Fibroblast of skin of back (primary cell): Measurements from ENCODE around the gene RPL6. TPM values are rescaled to one million over a fixed set of nuclear protein-coding genes. Genes with fewer than 3 reads are reported as not detected.
"Not testable (repeated sequence)": the region's sequence is repeated elsewhere in the genome, so short reads cannot be mapped to it uniquely, and the experiment has no call there.

Experiments
- DNase-seq: peaks from one replicate; pipeline ENCODE4 v3.0.0-alpha.2; 2013
- polyA plus RNA-seq, 2 experiments: library from polyadenylated mRNA; unstranded; fragments of 120-200 nt; gene quantifications; one replicate each; pipeline ENCODE4 v1.2.1, GENCODE V29; 2013; ENCODE audit not compliant: insufficient read length in 2 of 2

RPL6 gene
- 1,327 TPM for polyA plus RNA-seq (2013, experiment 1 of 2; ENCODE audit: insufficient read length)
- polyA plus RNA-seq (2013, experiment 2 of 2; ENCODE audit: insufficient read length): 1,603 TPM

DNA sequence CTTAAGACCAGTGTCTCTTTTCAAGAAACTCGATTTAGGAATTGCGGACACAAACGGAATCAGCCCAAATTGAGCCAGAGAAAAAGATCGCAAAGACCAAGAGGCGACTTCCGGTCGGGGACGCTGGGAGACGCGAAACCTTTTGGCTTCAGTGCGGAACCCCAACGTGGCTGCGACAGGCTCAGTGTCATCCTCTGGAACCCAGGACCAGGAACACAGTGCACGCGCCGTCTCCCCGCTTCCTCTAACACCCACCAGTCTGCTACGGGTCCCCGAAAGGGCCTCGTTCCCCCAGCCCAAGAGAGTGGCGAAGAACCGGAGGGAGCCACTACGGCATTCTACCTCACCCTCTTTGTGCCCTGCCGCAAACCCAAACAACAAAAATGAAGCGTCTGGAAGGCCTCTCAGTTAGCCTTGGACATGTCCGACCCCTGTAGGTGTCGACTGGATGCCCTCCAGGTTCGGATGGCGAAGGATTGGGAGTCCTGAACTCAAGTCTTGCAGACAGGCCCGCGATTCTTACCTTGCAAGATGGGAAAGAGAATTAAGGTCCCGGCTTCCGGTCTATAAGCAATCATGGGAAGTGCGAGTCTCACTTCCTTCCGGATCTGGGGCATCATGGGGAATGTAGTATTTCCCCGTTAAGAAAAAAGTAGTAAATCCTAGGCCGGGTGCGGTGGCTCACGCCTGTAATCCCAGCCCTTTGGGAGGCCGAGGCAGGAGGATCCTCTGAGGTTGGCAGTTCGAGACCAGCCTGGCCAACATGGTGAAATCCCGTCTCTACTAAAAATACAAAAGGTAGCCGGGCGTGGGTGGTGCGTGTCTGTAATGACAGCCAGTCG, at the start of gene RPL6:
Gene RPL6, minus strand, starts transcription at position 542 of the 842 bp plus-strand sequence. CDS start 949 bp downstream, outside the sequence.
- peak; percentile 96 for DNase-seq

DNA sequence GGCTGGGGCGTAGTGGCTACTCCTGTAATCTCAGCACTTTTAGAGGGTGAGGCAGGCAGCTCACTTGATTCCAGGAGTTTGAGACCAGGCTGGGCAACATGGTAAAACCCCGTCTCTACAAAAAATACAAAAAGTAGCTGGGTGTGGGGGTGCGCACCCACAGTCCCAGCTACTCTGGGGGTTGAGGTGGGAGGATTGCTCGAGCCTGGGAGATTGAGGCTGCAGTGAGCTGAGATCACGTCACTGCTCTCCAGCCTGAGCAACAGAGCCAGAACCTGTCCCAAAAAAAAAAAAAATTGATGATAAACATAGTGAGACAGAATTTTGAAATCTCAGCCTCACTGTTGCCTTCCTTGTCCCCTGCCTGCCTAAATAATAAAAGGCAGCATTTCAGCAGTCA, 49.3 kb upstream of the RPL6 start:
- no peak for DNase-seq

DNA sequence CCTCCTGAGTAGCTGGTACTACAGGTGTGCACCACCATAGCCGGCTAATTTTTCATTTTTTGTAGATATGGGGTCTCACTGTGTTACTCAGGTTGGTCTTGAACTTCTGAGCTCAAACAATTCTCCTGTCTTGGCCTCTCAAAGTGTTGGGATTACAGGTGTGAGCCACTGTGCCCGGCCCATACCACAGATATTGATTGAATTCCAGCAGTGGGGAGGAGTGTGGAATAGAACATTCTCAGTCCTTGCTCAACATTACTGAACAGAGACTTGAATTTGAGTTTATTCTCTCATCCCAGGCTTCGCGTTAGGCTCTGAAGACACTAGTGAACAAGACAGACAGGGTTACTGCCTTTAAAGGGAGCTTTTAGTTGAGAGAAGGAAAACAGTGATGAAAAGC, 48.9 kb upstream of the RPL6 start:
- no peak for DNase-seq

DNA sequence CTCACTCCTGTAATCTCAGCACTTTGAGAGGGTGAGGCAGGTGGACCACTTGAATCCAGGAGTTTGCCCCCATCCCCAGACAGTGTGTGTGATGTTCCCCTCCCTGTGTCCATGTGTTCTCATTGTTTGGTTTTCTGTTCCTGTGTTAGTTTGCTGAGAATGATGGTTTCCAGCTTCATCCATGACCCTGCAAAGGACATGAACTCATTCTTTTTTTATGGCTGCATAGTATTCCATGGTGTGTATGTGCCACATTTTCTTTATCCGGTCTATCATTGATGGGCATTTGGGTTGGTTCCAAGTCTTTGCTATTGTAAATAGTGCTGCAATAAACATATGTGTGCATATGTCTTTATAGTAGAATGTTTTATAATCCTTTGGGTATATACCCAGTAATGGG, 47.7 kb upstream of the RPL6 start:
- not testable (repeated sequence) for DNase-seq

DNA sequence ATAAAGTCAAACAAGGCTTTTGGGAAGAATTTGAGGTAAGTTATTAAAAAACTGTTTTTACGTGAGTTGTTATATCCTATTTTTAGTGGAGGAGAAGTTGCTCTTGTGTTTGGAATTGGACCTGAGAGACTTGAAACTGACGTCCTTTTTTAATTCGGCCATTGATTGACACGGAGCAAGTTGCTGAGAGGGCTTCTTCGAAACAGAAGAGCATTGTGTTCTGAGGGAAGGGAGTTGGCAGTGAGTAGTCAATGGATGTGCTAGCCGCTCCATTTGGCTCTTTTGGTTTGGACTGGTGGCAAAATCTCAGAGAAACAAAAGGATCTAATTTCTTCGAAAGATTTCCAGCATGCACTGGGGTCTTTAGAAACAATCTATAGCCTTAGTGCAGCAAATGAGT, 46.6 kb upstream of the RPL6 start:
- DNase-seq: no peak

DNA sequence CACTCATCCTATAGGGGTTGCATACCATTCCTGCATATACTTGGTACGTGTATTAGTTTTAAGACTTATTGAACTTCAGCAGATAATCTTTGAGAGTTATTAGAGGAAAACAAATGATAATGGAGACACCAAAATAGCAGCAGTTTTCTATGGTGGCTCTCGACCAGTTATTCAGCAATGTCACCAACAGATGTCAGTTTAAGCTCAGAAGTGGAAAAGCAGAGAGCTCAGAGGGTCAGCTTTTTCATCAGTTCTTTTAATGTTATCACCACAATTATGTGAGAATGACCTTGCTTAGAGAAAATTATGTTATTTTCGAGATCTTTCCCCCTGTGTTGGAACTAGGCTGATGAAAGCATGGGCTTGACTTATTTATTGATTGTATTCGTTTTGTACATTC, 41.3 kb upstream of the RPL6 start:
- DNase-seq: no peak

DNA sequence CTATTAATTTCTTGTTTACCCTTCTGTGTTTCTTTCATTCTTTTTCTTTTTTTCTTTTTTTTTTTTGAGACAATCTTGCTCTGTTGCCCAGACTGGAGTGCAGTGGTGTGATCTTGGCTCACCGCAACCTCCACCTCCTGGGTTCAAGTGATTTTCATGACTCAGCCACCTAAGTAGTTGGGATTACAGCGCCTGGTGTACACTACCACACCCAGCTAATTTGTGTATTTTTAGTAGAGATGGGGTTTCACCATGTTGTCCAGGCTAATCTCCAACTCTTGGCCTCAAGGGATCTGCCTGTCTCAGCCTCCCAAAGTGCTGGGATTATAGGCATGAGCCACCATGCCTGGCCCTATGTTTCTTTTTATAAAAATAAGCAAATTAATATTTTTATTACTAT, 38.8 kb upstream of the RPL6 start:
- DNase-seq: not testable (repeated sequence)

DNA sequence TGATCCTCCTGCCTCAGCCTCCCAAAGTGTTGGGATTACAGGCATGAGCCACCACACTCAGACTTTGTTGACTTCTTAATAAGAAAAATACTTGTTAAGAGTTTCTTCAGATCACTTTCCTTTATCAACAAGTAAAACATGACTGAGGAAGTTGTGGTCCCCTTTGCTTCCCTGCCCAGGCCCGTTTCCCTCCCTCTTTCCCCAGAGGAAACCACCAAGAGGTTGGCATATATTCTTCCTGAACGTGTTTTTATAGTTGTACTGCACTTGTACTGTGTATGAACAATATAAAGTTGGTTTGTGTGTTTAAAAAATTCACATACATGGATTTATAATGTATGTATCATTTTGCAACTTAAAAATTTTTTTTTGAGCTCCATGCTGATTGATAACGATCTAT, 37.7 kb upstream of the RPL6 start:
- DNase-seq: no peak

DNA sequence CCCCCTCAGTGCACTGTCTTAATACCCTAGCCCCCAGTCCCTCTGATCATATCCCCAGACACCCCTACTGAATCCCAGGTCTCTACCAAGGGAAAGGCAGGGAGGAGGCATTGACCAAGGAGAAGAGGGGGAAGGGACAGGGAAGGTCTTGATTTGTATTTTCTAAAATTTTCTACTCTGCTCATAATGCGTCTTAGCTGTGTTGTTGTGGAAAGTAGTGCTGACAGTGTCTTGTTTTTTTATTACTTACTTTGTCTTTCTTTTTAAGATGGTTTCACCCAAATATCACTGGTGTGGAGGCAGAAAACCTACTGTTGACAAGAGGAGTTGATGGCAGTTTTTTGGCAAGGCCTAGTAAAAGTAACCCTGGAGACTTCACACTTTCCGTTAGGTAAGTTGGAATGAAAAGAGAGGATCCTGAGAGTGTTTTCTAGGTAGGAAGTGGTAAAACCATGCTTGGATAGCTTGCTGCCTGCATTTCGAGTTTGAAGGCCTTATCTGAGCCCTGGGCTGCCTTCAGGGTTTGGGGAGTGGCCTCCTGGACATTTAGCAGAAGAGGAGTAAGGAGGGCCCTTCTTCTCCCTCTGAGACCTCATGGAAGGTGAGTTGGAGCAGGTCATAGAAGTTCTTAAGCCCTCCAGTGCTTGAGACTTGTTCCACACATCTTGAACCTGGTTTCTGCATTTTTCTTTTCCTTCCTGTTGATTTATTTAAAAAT, 36.8 kb upstream of the RPL6 start:
- no peak for DNase-seq

DNA sequence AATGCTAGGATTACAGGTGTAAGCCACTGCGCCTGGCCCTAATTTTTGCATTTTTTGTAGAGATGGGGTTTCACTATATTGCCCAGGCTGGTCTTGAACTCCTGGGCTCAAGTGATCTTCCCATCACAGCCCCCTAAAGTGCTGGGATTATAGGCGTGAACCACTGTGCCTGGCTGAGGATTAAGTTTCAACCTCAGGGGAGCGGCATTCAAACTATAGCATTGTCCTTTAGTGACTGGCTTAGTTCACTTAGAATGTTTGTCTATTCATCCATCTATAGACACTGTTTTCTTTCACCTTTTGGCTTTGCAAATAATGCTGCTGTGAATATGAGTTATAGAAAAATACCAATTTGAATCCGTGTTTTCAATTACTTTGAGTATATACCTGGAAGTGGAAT, 34.5 kb upstream of the RPL6 start:
- DNase-seq: no peak

DNA sequence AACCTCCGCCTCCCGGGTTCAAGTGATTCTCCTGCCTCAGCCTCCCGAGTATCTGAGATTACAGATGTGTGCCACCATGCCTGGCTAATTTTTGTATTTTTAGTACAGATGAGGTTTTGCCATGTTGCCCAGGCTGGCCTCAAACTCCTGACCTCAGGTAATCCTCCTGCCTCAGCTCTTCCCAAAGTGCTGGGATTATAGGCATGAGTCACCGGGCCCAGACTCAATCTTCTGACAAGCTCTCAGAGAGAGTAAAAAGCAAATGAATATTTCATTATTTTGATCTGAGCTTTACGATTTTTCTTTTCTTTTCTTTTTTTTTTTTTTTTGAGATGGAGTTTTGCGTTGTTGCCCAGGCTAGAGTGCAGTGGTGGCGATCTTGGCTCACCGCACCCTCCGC, 31.2 kb upstream of the RPL6 start:
- DNase-seq: not testable (repeated sequence)

DNA sequence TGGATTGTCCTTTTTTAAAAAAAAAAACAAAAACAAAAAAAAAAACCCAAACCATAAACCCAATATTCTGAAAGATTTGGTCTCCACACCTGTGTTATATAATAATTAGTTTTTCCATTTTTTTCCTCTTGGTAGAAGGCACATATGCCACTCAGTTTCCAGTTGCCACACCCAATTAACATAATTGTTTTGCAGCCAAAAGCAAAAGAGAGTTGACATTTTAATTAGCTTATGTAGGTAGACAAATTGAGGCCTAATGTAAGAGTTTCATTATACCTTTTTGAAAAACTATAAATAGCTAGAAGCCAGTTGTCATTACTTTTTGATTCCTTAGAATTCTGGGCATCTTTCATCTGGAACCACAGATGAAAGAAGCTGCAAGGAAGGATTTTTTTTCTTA, 30.4 kb upstream of the RPL6 start:
- DNase-seq: no peak

DNA sequence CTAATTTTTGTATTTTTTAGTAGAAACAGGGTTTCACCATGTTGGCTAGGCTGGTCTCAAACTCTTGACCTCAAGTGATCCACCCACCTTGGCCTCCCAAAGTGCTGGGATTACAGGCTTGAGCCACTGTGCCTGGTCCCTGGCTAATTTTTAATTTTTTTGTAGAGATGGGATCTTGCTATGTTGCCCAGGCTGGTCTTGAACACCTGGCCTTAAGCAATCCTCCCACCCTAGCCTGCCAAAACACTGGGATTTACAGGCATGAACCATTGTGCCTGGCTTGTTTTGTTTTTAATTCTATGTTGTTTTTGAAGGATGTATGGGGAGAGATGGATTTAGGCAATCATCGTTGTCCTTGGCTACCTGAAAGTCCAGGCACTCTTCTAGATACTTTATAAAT, 29.2 kb upstream of the RPL6 start:
- DNase-seq: not testable (repeated sequence)

DNA sequence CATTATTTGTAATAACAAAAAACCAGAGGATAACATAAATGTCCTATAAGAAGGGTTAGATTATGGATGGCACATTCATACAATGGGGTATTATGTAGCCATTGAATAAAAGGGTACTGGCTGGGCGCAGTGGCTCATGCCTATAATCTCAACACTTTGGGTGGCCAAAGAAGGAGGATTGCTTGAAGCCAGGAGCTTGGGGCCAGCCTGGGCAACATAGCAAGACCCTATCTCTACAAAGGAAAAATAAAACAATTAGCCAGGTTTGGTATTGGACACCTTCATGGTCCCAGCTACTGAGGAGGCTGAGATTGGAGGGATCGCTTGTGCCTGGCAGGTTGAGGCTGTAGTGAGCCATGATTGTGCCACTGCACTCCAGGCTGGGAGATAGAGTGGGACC, 24.1 kb upstream of the RPL6 start:
- DNase-seq: no peak

DNA sequence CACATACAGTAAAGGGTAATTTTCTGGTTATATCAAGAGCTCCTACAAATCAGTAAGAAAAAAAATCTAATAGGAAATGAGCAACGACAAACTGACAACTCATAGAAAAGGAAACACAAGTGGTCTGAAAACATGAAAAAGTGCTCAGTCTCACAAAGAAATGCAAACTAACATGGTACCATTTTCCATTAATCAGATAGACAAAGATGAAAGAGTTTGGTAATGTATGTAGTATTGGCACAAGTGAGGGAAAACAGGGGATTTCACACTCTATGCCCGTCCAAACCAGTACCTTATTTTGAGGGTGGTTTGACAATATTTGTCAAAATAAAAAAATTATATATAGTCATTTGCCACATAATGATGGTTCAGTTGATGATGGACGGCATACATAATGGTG, 22.6 kb upstream of the RPL6 start:
- no peak for DNase-seq

DNA sequence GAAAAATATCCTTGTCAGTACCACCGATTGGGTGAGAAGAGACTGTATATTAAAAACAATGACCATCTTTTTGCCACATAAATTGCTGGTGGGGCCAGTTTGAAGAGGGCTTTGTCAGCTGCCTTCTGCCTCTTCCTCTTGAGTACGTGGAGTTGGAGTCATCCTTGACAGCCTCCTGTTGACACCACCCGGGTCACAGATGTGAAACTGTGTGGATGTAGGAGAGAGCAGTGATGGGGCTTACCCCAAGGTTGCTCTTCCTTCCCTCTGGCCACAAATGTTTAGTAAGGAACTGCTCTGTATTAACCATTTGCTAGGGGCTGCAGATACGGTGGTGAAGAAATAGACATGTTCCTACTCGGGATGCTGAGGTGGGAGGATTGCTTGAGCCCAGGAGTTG, 21.5 kb upstream of the RPL6 start:
- DNase-seq: no peak

DNA sequence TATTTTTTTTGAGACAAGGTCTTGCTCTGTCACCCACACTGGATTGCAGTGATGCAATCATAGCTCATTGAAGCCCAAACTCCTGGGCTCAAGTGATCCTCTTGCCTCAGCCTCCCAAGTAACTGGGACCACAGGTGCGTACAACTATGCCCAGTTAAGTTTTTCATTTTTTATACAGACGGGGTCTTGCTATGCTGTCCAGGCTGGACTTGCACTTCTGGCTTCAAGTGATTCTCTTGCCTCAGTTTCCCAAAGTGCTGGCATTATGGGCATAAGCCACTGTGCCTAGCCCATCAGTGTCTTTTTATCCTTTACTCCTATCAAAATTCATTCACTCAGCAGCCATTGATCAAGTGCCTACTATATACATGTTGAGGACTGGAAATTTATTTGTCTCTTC, 18.4 kb upstream of the RPL6 start:
- DNase-seq: no peak

DNA sequence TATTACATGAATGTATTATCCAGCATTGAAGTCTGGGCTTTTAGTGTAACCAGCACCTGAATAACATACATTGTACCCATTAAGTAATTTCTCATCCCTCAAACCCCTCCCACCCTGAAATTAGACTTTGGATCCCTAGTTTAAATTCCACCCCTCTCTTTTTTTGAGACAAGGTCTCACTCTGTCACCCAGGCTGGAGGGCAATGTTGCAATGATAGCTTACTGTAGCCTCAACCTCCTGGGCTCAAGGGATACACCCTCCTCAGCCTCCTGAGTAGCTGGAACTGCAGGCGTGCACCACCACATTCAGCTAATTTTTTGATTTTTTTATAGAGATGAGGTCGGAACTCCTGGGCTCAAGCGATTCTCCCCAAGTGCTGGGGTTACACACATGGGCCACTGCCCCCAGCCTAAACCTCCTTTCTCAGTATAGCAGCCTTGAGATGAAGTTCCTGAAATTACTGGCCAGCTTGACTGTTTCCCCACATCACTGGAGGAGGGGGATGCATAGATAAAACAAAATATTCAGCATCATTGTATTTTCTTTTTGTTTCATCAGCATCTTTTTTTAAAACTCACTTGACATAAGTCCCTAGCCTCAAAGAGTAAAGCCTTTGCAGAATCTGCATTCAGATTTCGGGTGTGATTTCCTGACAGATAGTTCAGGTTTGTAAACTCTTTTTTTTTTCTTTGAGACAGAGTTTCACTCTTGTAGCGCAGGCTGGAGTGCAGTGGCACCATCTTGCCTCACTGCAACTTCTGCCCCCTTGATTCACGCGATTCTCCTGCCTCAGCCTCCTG, 16.4 kb upstream of the RPL6 start:
- DNase-seq: no peak

DNA sequence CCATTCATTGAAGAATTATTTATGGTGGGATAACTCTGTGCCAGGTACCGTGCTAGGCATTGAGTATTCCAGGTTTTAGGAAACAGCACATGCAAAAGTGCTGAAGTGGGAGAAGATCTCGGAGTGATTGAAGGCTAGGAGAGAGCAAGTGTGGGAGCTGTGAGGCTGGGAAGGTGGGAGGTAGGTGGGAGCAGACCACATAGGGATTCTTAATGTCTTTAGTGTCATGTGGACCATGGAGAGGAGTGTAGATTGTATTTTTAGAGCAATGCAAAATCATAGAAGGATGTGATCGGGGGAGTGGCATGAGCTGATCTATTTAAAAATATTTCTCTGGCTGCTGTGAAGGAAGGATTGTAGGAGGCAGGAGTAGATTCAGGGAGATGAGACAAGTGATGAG, 14.7 kb upstream of the RPL6 start:
- no peak for DNase-seq

DNA sequence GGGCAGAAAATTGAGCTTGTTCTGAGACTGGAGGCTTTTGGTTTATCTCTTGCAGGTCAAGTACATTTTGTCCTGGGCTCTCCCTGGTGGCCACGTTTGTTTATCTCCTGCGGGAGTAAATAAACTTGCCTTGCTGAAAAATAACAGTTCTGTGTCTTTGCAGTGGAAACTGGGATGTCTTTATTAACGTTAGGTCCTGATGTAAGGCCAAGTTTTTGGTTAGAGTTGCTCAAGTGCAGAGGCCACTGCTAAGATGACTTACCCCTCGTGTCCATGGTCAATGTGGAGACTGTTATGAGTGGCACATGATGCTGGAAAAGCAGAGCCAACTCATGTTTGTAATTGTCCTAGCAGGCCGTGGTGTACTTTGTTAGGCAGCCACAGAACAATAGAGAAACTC, 13.1 kb upstream of the RPL6 start:
- no peak for DNase-seq

DNA sequence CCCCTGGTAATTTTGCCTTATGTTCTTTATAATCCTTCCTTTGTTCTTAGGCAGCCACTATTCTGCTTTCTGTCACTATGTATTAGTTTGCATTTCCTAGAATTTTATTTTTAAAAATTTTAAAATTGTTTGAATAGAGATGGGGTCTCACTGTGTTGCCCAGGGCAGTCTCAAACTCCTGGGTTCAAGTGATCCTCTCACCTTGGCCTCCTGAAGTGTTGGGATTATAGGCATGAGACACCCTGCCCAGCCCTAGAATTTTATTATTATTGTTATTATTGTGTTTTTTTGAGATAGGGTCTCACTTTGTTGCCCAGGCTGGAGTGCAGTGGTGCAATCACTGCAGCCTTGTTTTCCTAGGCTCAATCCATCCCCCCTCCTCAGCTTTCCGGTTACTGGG, 12.0 kb upstream of the RPL6 start:
- no peak for DNase-seq

DNA sequence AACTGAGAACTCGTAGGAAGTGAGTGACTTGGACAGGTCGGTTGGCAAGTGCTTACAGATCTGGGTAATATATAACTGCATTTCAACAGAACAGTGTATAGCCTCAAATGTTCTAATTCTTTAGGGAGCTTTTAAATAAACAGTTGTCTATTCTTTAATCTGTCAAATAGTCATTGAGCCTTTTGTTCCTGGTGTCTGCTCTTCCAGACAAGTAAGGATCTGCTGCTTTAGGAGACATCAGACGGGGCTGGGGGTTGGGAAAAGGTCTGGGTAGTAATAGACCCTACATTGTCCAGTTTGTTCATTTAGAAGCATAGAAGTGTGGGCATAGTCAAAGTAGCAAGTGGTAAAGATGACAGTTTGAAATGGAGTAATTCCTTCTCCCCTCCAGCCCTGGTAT, 11.3 kb upstream of the RPL6 start:
- no peak for DNase-seq
